Left cardiac atrium (tissue), 4 donors: ENCODE results near the gene TJP1. TPM values are rescaled to one million over a fixed set of nuclear protein-coding genes. Genes with fewer than 3 reads are reported as not detected.
"Not testable (repeated sequence)": the region's sequence is repeated elsewhere in the genome, so short reads cannot be mapped to it uniquely, and the experiment has no call there.

Experiments used
- ATAC-seq, 2 donors: fragments of 200-7000 bp; cut with Tn5 transposase; one replicate each; pipeline ENCODE4 v1.9.1; 2020; ENCODE audit warnings: mild to moderate bottlenecking in 2 of 2, moderate library complexity in 2 of 2
- DNase-seq: peaks from one replicate; pipeline ENCODE4 v3.0.0-alpha.2; 2020
- intact Hi-C, 2 donors: fragments of 100-400 bp; cut with DNase I; formaldehyde crosslinking; loops; one replicate each; pipeline versions ENCODE4 v1.14.1 to v1.15.1; 2022 to 2023
- total RNA-seq, 2 donors: library from RNA; stranded (reverse); fragmentation: NEBNext Ultra II Directional; extraction: Animal tissue kit (Norgen Biotek cat#: 25700); gene quantifications; one replicate each; pipeline ENCODE4 v1.2.1, GENCODE V29; 2021
- donor health status: DM: no; HTN: yes; CAD: no.
- donor health status: DM: no; HTN: yes; CAD: no; lungs with severe emphysema.
- donor health status: DM: yes; HTN: yes; CAD: no.
- donor health status: Dilated cardiomyopathy.

TJP1 gene
- total RNA-seq, 2 donors from 2014 or later: 85.2 to 95.9 TPM

DNA sequence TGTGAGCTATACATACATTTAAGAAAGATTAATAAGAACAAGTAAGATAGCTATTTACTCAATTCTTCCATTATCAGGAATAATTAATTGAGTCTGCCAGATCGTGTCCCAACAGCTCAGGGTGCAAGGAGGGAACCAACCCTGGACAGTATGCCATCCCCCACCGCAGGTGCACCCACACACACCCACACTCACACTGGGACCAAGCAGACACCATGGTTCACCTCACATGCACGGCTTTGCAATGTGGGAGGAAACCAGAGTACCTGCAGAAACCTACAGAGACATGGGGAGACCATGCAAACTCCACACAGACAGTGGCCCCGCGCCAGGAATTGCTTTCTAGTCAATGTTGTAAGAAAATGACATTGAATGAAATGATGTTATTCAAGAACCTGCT is 20.0 kb upstream of the TJP1 start:
- ATAC-seq: no peak
- DNase-seq: no peak
- intact Hi-C loops: no loop called here

DNA sequence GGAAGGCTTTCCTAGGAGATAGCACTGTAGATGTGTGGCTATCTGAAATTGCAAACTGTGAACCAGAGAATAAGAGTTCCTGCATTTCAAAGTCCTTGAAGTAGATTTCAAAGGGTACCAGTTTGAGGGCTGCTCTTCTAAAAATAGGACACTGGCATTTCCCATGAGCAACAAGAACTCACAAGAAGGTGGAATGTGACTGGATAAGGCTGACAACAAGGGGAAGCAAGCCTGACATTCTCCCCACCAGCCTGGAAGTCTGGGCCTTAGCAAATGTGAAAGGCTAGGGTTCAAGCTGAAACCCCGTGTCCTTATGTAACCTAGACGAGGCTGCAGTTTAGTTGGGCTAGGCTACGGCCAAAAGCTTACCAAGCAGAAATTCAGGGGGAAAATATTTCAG is 18.7 kb upstream of the TJP1 start:
- ATAC-seq: peak; percentile 80 to 92
- intact Hi-C loops: no loop called here
- no peak for DNase-seq

DNA sequence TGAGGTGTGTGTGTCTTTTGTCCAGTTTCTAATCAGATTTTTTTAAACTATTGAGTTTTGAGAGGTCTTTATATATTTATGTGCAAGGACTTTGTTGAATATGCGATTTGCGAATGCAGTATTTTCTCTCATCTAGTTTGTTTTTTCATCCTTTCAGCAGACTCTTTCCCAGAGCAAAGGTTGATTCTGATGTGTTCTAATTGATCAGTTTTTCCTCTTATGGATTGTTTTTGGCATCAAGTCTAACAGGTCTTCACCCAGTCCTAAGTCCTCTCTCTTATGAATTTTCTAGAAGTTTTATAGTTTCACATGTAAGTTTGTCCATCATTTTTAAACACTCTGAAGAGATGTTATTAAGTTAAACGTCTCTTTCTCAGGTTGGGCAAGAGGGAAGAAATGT is 17.8 kb upstream of the TJP1 start:
- DNase-seq (no peak), ATAC-seq (no peak)
- intact Hi-C loops: no loop called here

DNA sequence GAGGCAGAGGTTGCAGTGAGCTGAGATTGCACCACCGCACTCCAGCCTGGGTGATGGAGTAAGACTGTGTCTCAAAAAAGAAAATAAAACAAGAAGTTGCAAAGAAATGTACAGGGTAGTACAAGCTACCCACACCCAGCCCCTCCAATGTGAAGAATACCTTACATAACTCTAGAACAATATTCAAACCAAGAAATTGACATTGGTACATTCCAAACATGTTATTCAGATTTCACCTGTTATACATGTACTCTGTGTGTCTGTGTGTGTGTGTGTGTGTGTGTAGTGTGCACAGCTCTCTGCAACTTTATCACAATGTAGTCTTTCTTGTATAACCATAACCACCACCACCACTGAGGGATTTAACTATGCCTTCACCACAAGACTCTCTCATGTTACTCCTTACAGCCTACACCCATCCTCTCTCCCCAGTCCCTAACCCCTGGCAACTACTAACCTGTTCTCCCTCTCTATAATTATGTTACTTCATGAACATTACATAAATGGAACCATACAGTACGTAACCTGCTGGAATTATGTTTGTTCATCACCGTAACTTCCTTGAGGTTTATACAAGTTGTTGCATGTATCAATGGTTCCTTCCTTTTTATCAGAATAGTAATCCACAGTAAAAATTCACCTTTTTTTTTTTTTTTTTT is 16.2 kb upstream of the TJP1 start:
- ATAC-seq (no peak), DNase-seq (no peak)
- intact Hi-C loops: no loop called here

GRCh38 chr15:29835301-29835700 is 13.0 kb upstream of the TJP1 start:
- intact Hi-C loops: no loop called here
- DNase-seq: peak; percentile 57
- peak; percentile 68 to 83 for ATAC-seq

- peak in 1 of 2 donors; percentile 10 for ATAC-seq
- no peak for DNase-seq
- intact Hi-C loops: no loop called here
These were observed 10.4 kb upstream of the TJP1 start for GRCh38 chr15:29832709-29833108.

DNA sequence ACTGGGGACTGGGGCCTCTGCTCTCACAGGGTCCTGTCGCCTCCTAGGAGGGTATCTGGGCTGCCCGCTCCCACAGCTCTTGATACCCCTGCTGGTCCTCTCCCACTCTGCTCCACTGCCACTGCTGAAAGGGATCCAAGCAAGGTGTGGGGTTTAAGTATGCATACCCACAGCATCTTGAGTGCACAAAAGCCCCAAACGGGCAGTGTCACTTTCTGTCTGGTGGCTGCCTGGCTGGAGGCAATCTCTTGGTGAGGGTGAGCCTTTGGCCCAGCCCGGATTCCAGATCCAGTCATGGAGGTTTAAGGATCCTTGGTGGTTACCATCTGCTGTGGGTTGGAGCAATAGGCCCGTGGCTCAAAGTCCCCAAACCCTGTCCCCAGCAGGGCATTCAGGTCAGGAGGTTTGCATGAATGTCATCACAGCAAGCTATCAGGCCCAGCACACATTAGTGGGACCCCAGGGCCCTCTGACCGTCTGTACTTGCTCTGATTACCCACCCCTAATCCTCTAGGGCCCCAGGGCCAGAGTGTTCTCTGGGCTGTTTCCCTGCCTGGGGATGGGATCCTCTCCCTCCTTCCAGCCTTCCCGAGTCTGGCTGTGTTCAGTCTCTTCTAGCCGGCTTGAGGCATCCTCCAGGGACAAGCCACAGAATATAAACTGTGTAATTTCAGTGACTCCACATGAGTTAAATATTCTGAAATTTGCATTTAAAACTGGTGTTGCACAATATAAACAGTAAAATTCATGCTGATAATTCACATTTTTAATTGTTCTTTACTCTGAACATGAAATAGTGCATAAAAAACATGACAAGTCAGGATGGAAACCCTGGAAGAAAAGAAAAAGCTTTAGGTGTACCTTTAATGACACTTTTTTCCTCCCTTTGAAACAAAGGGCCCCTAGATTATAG is 4.9 kb upstream of the TJP1 start:
- no peak for DNase-seq
- ATAC-seq: no peak
- intact Hi-C loops: loop anchor here (5.0 to 10.0 kb wide), 2 partner anchors 78 to 90 kb away; no protein-coding TSS in a partner anchor

DNA sequence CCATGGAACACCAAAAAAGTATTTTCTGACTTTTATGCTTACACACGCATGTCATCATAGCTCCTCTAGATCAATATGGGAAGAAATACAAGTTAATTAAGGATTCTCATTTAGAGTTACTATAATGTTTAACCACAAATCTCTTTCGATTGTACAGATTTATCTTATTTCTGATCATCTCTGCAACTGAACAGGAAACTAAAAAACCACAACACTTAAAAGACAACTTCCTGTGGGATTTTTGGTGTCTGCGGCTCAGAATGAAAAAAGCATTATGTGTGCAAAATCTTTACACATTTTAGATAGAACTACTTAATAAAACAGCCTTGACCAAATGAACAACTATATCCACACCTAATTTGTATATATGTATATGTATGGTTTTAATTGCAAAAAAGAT is 3.0 kb upstream of the TJP1 start:
- intact Hi-C loops: loop anchor here (5.0 to 10.0 kb wide), 2 partner anchors 80 to 92 kb away; no protein-coding TSS in a partner anchor
- DNase-seq (no peak), ATAC-seq (no peak)

DNA sequence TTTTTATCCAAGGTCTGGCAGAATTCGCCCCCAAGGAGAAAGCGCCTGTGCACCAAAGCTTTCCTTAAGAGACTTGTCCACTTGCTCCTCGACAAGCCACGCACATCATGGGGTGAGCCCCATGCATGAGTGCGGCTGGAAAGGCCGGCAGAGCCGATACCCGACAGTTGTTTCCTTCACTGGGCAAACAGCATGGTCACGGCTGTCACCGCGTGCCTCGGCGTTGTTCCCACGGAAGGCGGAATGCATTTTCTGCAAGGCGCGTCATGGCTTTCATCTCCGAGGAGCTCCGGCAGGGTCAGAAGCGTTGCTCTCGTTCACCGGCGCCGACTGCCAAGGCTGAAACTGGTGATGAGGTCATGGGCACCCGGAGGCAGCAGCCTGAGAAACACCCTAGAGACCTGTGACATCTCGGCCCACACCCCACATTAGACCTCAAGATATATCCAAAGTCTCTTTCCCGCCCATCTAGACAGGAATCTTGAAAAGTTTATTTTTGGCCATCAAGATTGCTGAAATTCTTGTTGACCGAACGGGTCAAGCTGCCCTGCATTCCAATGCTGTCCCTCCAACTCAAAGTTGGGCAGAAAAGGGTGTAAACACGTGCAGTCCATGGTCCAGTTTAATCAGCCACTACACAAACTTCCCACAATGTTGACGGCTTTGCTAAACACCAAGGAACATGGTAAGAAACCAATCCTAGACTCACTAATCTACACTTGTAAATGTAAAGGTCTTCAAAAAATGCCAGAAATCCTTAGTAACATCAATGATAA is 604 bp upstream of the TJP1 start:
- DNase-seq (peak; percentile 80), ATAC-seq (peak; percentile 46 to 65)
- intact Hi-C loops: loop anchor here (5.0 to 10.0 kb wide), 2 partner anchors 82 to 104 kb away; no protein-coding TSS in a partner anchor

GRCh38 chr15:29821416-29822099 is 710 bp downstream of the TJP1 start:
- DNase-seq (peak; percentile 82), ATAC-seq (peak; percentile 32 to 50)
- intact Hi-C loops: loop anchor here (5.0 to 10.0 kb wide), 2 partner anchors 83 to 106 kb away; no protein-coding TSS in a partner anchor

GRCh38 chr15:29820394-29821154 is 1.7 kb downstream of the TJP1 start:
- intact Hi-C loops: loop anchor here (5.0 to 10.0 kb wide), 2 partner anchors 84 to 107 kb away; no protein-coding TSS in a partner anchor
- no peak for ATAC-seq

GRCh38 chr15:29819979-29820378 is 2.3 kb downstream of the TJP1 start:
- ATAC-seq (no peak), DNase-seq (no peak)
- intact Hi-C loops: loop anchor here (5.0 to 10.0 kb wide), 4 partner anchors 43 to 107 kb away; no protein-coding TSS in a partner anchor

More at GRCh38 chr15:29820394-29821154, 1.7 kb downstream of the TJP1 start:
- DNase-seq: no peak

DNA sequence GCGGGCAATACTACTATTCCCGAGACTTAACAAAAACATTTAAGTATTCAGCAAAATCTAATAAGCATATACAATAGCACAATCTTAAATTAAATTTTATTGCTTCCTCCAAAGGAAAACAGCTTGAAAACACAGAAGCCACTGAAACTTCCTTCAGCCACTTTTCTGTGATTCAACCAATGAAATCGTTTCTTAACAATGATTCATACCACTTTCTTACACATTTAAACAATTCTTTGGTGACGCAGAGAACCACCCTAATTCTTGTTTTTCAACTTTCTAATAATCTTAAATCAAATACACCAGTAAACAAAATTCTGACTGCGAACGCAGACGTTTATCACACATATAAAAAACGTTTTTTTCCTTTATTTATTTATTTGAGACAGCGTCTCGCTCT is 4.1 kb downstream of the TJP1 start:
- ATAC-seq (no peak), DNase-seq (no peak)
- intact Hi-C loops: loop anchor here (5.0 to 10.0 kb wide), 2 partner anchors 41 to 107 kb away; no protein-coding TSS in a partner anchor

- not testable (repeated sequence) for DNase-seq, ATAC-seq
- intact Hi-C loops: loop anchor here (5.0 to 10.0 kb wide), 2 partner anchors 40 to 107 kb away; no protein-coding TSS in a partner anchor
These were observed 4.8 kb downstream of the TJP1 start for GRCh38 chr15:29817455-29817854.

DNA sequence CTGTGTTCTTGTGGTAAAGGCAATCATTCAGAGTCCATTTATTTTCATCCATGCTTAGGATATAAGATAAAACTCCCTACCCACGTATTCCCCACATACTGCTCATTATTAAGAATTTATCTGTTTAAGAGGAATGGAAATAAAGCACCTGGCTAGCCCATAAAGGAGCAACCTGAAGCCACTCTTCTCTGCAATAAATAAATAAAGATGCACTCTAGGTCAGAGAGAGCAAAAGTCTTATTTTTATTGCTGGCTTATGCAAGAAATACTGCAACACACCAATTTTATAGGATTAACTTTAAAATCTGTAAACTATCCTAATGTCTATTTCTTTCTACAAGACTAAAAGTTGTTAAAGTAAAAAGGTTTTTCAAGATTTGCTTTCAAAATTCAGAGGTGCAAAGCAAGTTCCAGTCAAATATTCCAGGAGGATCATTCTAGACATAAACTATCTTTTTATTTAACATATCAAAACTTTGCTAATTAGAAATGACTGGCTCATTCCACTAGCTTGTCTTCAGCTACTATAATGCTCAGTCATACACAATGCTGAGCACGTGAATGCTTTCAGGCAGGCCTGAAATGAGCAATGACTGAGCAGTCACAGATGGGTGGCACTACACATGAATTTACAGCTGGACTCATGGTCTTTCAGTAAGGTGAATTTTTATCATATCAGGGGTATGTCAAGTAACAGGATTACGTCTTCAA is 7.1 kb downstream of the TJP1 start:
- intact Hi-C loops: loop anchor here (5.0 to 10.0 kb wide), 3 partner anchors 38 to 110 kb away; no protein-coding TSS in a partner anchor
- ATAC-seq: peak in 1 of 2 donors; percentile 80
- DNase-seq: no peak

- ATAC-seq (no peak), DNase-seq (no peak)
- intact Hi-C loops: loop anchor here (5.0 to 10.0 kb wide), 2 partner anchors 46 to 112 kb away; no protein-coding TSS in a partner anchor
These were observed 9.3 kb downstream of the TJP1 start for GRCh38 chr15:29813009-29813408.

DNA sequence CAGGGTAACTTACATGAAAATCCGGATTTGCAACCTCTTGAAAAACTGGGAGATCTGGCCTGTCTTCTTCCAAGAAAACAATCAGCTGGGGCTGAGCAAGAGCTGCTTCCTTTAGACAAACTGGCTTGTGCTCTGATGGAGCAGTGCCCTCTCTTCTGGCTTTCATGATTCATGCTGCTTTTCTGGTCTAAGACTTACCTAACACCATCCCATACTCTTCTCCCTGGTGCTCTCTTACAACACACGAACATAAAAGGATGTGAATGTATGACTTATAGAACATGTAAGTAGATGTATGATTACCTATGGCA is 9.9 kb downstream of the TJP1 start:
- intact Hi-C loops: loop anchor here (5.0 to 10.0 kb wide), 2 partner anchors 45 to 112 kb away; no protein-coding TSS in a partner anchor
- DNase-seq (no peak), ATAC-seq (peak in 1 of 2 donors; percentile 85)
